ENCODE measurements around the gene HOXC13.

HOXC13 gene

DNA sequence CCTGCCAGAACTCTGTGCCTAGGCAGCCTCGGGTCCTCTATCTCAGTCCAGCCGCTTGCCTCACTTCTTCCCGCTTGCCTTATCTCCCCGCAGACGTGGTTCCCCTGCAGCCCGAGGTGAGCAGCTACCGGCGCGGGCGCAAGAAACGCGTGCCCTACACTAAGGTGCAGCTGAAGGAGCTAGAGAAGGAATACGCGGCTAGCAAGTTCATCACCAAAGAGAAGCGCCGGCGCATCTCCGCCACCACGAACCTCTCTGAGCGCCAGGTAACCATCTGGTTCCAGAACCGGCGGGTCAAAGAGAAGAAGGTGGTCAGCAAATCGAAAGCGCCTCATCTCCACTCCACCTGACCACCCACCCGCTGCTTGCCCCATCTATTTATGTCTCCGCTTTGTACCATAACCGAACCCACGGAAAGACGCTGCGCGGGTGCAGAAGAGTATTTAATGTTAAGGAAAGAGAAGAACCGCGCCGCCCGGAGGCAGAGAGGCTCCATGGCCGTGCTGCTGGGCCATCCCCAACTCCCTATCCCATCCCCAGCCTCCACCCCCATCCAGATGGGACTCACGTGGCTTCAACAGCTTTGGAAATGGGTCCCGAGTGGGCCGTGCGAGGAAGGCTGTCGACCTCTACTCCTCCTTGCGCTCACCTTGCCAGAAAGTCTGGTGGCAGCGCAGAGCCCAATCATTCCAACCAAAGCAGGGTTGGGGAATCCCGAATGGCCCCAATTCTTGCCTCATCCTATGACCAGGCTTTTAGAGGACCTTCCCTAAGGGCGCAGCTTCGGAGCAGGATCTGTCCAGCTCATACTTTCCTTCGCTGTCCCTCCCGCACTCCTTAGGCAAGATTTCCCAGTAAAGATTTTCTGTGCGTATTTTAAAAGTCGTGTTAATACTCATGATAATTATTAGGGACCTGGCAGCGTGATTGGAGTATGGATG is 6.5 kb downstream of the HOXC13 start:
- TF ChIP-seq, protein P1, sequence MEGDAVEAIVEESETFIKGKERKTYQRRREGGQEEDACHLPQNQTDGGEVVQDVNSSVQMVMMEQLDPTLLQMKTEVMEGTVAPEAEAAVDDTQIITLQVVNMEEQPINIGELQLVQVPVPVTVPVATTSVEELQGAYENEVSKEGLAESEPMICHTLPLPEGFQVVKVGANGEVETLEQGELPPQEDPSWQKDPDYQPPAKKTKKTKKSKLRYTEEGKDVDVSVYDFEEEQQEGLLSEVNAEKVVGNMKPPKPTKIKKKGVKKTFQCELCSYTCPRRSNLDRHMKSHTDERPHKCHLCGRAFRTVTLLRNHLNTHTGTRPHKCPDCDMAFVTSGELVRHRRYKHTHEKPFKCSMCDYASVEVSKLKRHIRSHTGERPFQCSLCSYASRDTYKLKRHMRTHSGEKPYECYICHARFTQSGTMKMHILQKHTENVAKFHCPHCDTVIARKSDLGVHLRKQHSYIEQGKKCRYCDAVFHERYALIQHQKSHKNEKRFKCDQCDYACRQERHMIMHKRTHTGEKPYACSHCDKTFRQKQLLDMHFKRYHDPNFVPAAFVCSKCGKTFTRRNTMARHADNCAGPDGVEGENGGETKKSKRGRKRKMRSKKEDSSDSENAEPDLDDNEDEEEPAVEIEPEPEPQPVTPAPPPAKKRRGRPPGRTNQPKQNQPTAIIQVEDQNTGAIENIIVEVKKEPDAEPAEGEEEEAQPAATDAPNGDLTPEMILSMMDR (IDR thresholded peaks at IDR 0.05; ENCODE audit: low read depth, low read length, missing control alignments): no peak
- H3K4me3 ChIP-seq (replicated peaks; ENCODE audit: low read depth, low read length): no peak overlapping the region
- DNase-seq (ENCODE audit: extremely low read depth, low read depth): no peak

DNA sequence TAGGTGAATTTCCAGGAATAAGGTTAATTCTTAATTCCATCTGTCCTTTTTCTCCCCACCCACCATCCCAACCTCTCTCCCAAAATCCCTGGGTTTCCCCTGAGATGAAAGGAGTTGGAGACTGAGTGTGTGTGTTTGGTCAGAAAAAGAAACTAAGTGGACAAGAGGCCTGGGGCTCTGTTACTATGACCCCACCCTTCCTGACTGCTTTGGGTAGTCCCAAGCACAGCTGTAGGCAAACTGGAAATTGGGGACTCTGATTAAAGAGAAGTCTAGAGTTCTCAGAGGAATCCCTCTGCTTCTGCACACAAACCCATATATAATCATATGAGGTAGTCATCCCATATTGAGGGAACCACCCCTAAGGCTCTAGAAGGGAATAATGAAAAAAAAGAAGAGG is 9.1 kb downstream of the HOXC13 start:
- no peak overlapping the region for H3K4me3 ChIP-seq (replicated peaks; ENCODE audit: low read depth, low read length)
- TF ChIP-seq, protein P1 (IDR thresholded peaks at IDR 0.05; ENCODE audit: low read depth, low read length, missing control alignments): no peak
- DNase-seq (ENCODE audit: extremely low read depth, low read depth): no peak

DNA sequence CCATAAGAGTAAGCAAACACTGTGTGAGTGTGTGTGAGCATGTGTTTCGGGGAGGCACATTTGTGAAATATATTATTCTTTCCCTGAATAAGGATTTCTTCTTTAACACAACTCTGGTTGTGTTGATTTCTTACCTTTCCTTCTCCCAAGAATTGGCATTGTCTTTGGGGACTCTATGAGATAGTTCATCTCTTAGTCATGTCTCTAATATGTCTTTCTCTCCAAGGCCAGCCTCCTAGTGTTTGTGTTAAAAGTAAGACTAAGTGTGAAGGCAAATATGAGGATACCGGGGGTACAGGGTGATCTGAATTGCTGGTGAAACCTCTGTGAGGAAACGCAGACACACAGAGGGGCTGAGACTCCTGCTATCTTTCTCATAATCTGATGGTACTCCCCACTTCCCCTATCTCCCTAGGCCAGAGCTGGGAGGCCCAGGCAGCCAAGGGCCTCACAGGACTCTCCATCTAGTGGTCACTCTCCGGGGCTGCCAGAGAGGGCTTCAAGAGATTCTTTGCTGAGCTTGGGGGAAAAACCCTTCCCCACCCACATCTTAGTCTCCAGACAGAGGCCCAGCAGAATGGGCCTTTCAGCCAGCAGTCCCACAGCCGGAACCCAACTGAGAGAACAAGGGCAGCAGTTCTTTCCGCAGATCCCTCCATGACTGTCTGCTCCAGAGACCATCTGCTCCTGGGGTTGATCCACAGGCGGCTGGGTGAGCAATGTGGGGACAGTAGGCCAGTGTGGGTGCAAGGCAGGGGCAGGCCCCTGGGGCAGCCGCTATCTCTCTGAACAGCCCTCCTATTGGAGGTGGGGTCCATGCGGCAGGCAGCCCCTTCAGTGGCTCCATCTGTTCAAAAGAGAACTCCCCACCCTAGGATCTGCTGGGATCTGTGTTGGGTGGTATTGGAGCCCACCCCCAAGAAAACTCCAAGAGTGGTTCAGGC is 10.3 kb downstream of the HOXC13 start:
- H3K4me3 ChIP-seq (replicated peaks; ENCODE audit: low read depth, low read length): no peak overlapping the region
- TF ChIP-seq, protein P1 (IDR thresholded peaks at IDR 0.05; ENCODE audit: low read depth, low read length, missing control alignments): no peak
- DNase-seq (ENCODE audit: extremely low read depth, low read depth): no peak

DNA sequence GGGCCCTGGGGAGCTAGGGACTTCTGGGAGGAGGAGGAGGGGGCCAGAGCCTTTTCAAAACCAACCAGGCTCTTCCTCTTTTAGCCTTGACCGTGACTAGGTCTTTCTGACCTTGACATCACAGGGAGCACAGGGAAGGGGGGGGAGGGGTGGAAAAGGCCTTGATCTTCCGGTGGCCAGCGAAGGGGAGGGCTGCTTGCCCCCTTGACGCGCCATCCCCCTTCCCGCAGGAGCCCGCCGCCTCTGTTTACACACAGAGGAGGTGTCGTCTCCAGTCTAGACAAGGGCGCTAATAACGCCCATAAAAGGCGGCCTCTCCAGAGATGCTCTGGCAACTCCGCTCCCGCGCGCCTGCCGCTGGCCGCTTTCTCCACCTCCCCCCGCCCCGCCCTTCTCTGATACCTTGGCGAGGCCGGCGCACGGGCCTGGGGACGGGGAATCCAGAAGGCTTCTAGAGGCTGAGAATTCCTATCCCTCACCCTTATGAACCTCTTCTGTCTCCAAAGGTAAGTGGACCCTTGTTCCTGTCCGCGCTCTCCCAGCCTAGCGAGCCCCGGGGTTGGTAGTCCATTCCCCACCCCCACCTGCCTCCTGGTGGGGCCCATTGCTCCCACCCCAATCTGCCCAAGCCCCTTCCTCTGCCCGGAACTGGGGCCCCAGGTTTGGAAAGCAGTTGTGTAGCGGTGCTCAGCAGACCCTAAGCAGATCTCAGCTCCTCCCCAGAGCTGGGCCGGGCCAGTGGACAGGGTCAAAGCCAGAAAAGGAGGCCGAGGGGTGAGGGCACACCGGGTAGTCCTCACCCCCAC is 11.2 kb downstream of the HOXC13 start:
- no peak overlapping the region for H3K4me3 ChIP-seq (replicated peaks; ENCODE audit: low read depth, low read length)

DNA sequence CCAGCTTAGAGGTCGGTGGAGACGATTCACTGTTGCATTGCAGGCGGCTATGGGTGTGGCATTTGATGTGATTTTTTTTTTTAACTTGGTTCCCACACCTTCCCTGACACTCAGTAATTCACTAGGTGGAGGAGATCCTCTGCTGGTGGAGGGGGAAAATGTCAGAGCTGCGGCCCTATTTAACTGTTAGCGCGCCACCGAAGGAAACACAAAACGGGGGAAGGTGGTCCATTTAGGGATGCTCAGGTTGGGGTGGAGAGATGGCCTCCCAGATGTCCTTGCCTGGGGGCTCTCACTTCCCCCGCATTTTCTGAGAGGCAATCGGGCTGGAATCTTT is 11.8 kb downstream of the HOXC13 start:
- no peak for DNase-seq (ENCODE audit: extremely low read depth, low read depth)
- TF ChIP-seq, protein P1 (IDR thresholded peaks at IDR 0.05; ENCODE audit: low read depth, low read length, missing control alignments): no peak
- no peak overlapping the region for H3K4me3 ChIP-seq (replicated peaks; ENCODE audit: low read depth, low read length)

More for the DNA sequence above, 11.2 kb downstream of the HOXC13 start:
- TF ChIP-seq, protein P1 (IDR thresholded peaks at IDR 0.05; ENCODE audit: low read depth, low read length, missing control alignments): no peak
- DNase-seq (ENCODE audit: extremely low read depth, low read depth): no peak
